ENCODE results near the gene HLA-F.

Gene HLA-F

DNA sequence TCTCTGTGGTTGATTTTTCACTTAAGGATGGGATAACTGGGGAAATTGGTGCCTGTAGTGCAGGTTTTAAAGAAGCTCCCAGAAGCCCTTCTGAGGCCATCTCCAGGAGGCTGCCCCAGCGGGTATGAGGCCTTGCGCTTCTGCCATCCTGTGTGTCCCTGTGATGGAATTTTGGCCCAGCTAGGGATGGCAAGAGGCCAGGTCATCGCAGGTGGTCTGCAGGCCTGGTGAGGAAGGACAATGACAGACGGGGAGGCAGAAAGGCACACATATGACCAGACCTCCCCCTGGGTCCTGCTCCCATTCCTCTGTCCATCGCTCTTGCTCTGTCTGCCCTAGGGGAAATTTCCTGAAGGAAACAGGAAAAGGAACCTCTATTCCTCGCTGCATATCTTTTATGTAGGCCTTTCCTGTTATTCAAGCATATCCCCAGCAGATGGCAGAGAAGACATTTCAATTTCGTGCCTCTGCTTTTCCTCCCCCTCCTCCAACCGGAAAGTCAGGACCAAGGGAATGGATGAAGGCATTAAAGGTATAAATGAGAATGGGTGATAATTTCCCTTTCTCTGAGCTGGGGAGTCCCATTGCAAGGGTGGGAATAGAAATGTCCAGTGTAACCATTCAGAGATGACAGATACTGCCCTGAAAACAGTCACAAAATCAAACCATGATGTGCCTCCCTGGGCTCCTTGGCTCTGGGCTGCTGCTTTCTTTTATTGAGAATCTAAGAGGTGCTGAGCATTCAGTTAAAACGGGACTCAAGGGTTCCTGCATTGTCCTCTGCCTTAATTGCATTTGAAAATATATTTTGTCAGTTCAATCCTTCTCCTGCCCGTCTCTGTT, 17.6 kb upstream of the HLA-F start (continued):
- TF ChIP-seq, protein P1, sequence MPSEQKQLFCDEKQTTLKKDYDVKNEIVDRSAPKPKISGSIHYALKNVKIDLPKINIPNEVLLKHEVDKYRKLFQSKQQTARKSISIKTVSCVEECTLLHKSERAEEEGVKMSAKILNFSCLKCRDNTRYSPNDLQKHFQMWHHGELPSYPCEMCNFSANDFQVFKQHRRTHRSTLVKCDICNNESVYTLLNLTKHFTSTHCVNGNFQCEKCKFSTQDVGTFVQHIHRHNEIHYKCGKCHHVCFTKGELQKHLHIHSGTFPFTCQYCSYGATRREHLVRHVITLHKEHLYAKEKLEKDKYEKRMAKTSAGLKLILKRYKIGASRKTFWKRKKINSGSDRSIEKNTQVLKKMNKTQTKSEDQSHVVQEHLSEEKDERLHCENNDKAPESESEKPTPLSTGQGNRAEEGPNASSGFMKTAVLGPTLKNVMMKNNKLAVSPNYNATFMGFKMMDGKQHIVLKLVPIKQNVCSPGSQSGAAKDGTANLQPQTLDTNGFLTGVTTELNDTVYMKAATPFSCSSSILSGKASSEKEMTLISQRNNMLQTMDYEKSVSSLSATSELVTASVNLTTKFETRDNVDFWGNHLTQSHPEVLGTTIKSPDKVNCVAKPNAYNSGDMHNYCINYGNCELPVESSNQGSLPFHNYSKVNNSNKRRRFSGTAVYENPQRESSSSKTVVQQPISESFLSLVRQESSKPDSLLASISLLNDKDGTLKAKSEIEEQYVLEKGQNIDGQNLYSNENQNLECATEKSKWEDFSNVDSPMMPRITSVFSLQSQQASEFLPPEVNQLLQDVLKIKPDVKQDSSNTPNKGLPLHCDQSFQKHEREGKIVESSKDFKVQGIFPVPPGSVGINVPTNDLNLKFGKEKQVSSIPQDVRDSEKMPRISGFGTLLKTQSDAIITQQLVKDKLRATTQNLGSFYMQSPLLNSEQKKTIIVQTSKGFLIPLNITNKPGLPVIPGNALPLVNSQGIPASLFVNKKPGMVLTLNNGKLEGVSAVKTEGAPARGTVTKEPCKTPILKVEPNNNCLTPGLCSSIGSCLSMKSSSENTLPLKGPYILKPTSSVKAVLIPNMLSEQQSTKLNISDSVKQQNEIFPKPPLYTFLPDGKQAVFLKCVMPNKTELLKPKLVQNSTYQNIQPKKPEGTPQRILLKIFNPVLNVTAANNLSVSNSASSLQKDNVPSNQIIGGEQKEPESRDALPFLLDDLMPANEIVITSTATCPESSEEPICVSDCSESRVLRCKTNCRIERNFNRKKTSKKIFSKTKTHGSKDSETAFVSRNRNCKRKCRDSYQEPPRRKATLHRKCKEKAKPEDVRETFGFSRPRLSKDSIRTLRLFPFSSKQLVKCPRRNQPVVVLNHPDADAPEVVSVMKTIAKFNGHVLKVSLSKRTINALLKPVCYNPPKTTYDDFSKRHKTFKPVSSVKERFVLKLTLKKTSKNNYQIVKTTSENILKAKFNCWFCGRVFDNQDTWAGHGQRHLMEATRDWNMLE (tag by site-specific recombination; conservative IDR thresholded peaks at IDR 0.05; ENCODE audit: low read depth) = 0 out of 2 replicates have a peak, but pooled peaks have one; percentile 27
- TF ChIP-seq ZNF140 (tag by site-specific recombination; IDR thresholded peaks at IDR 0.05) (no peak), ZIC2 (tag by site-specific recombination; IDR thresholded peaks at IDR 0.05) (peak; percentile 79), ZNF366 (tag by site-specific recombination; conservative IDR thresholded peaks at IDR 0.05) (peak; percentile 39; the same call in 1 of the 2 replicates), ZNF768 (tag by site-specific recombination; IDR thresholded peaks at IDR 0.05) (no peak), GLIS1 (tag by site-specific recombination; IDR thresholded peaks at IDR 0.05) (peak; percentile 13; the same call in 1 of the 2 replicates), ZNF600 (tag by site-specific recombination; IDR thresholded peaks at IDR 0.05) (peak; percentile 85)

DNA sequence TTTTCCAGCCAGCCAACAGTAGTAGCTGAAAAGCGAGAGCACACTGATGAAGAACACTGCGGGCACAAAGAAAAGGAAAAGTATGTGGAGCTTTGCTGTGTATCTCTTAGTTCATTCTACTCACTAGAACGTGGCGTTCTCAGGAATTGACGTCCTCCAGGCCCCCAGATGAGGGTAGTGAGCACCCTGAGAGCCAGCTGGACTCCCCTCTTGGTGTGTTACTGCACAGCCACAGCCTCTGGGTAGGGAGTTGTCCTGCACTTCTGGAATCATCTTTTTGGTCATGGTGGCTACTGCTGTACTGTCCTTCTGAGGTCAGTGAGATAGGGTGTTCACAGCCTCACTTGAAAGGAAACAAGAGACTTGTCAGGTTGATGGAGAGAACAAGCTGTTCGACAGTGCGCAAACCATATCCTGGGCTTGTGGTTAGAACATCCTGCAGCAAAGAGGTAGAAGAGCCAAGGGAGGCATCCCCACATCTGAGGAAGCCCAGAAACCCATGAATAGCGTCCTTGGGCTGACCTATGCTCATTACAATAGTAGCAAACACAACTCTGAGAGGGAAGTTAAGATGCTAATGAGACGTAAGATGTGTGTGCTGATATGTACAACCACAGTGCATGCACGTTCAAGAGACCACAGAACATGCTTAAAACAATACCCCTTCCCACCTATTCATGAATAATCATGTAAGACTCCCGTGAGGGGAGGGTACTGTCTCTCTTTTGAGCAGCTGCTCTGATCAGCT, 14.6 kb upstream of the HLA-F start:
- H3K27ac ChIP-seq (ENCODE audit: extremely low read depth, low read depth, low read length) = no peak overlapping the region
- H3K36me3 ChIP-seq (ENCODE audit: control insufficient read depth in 2 of 2, insufficient read depth in 1 of 2, low read length in 2 of 2) = no peaks in the 10 kb centered on the region
- POLR2A ChIA-PET = interaction anchor here (1.5 kb wide), 1 partner anchor 41 kb away, joined by 4 read pairs; no protein-coding TSS in a partner anchor
- TF ChIP-seq ZBTB48 (tag by site-specific recombination; IDR thresholded peaks at IDR 0.05) = no peak
- TF ChIP-seq ZNF521 (tag by site-specific recombination; IDR thresholded peaks at IDR 0.05) = no peak
- TF ChIP-seq GLI4 (tag by site-specific recombination; IDR thresholded peaks at IDR 0.05) = no peak
- no peak for TF ChIP-seq ZNF585B (tag by site-specific recombination; IDR thresholded peaks at IDR 0.05)
- TF ChIP-seq, protein P2, sequence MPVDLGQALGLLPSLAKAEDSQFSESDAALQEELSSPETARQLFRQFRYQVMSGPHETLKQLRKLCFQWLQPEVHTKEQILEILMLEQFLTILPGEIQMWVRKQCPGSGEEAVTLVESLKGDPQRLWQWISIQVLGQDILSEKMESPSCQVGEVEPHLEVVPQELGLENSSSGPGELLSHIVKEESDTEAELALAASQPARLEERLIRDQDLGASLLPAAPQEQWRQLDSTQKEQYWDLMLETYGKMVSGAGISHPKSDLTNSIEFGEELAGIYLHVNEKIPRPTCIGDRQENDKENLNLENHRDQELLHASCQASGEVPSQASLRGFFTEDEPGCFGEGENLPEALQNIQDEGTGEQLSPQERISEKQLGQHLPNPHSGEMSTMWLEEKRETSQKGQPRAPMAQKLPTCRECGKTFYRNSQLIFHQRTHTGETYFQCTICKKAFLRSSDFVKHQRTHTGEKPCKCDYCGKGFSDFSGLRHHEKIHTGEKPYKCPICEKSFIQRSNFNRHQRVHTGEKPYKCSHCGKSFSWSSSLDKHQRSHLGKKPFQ (tag by site-specific recombination; IDR thresholded peaks at IDR 0.05) = no peak
- no peak for TF ChIP-seq ZNF701 (tag by site-specific recombination; IDR thresholded peaks at IDR 0.05)
- no peaks in the 10 kb centered on the region for H3K9me3 ChIP-seq (ENCODE audit: control insufficient read depth, insufficient read depth, low read depth, low read length)
- CTCF ChIA-PET = interaction anchor here (0.6 to 2.6 kb wide), 15 partner anchors 8 to 395 kb away, joined by 3 to 15 read pairs (median 4); no protein-coding TSS in a partner anchor
- H3K4me1 ChIP-seq (ENCODE audit: control insufficient read depth, insufficient read depth, low read length) = no peaks in the 10 kb centered on the region
- no peak overlapping the region for H3K4me3 ChIP-seq (ENCODE audit: low read depth, low read length)

DNA sequence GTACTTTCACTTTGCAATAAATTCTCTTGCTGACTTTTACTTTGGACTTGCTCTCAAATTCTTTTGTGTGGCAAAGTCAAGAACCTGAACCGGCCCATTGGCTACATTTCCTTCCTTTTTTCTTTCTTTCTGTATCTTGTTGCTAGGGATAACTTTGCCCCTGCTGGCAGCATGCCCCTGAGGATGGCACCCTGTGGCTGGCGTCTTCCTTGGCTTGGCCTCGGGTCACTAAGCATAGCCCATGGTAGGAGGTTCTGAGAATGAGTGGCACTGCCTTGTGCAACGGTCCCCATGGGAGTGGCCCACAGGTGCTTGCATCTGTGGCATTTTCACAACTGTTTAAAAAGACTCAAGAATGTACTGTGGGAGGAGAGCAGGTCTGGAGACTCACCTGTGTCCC, 14.0 kb upstream of the HLA-F start:
- Histone ChIP-seq H3K27ac (ENCODE audit: extremely low read depth, low read depth, low read length) (no peak overlapping the region), H3K36me3 (ENCODE audit: control insufficient read depth in 2 of 2, insufficient read depth in 1 of 2, low read length in 2 of 2) (no peaks in the 10 kb centered on the region), H3K9me3 (ENCODE audit: control insufficient read depth, insufficient read depth, low read depth, low read length) (no peaks in the 10 kb centered on the region), H3K4me1 (ENCODE audit: control insufficient read depth, insufficient read depth, low read length) (no peaks in the 10 kb centered on the region), H3K4me3 (ENCODE audit: low read depth, low read length) (no peak overlapping the region)
- ChIA-PET POLR2A (interaction anchor here (1.5 kb wide), 1 partner anchor 40 kb away, joined by 4 read pairs; no protein-coding TSS in a partner anchor), CTCF (interaction anchor here (0.7 to 2.6 kb wide), 7 partner anchors 13 to 124 kb away, joined by 3 to 13 read pairs (median 3); no protein-coding TSS in a partner anchor)
- TF ChIP-seq PRDM1 (tag by site-specific recombination; IDR thresholded peaks at IDR 0.05) = peak; percentile 52; the same call in 1 of the 2 replicates
- TF ChIP-seq ZNF133 (tag by site-specific recombination; IDR thresholded peaks at IDR 0.05) = no peak
